OCI-LY7 (cell line): ENCODE data around the gene ASB10.

Experiments used
- EZH2phosphoT487 ChIP-seq: fragments of 200-600 bp; sonication (generic); IDR thresholded peaks from 2 replicates; pipeline ENCODE4 v1.6.1; 2018; ENCODE audit warnings: low read depth, borderline replicate concordance, mild to moderate bottlenecking, mixed run types, antibody characterized with exemption, low read length, moderate library complexity, mixed read lengths
- TF ChIP-seq, protein P1 (sequence below): fragments of 200-600 bp; sonication (generic); conservative IDR thresholded peaks from 2 replicates; pipeline ENCODE4 v1.5.1; 2014; ENCODE audit warnings: mild to moderate bottlenecking, antibody characterized with exemption, low read length, moderate library complexity, mixed read lengths

DNA sequence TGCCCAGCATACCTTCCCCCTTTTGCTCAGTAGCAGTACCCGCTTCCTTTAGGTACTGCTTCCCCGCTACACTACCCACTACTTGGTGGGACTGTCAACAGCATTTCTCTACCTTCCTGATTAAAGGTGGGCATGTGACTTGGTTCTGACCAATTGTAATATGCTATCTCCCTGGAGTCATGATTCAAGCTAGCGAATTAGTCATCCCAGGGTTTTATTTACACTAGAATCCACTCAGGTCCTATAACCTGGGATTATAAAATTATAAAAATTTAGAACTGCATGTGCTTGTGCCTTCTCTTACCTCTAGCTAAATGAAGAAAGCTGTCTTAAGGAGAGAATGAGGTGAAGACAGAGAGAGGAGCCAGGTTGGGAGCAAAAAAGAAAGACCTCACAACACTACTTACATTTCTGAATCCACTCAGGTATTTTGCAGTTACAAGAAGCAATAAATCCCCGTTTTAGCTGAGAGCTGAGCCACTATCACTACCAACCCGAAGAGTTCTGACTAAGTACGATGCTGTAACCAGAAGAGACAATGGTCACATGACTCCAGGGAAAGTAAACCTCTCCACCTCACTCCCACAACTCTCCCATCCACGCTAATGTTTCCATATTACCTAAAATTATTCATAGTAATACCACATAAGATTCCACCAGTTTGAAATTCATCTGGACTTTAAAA is 29.3 kb downstream of the ASB10 start:
- TF ChIP-seq, protein P1, sequence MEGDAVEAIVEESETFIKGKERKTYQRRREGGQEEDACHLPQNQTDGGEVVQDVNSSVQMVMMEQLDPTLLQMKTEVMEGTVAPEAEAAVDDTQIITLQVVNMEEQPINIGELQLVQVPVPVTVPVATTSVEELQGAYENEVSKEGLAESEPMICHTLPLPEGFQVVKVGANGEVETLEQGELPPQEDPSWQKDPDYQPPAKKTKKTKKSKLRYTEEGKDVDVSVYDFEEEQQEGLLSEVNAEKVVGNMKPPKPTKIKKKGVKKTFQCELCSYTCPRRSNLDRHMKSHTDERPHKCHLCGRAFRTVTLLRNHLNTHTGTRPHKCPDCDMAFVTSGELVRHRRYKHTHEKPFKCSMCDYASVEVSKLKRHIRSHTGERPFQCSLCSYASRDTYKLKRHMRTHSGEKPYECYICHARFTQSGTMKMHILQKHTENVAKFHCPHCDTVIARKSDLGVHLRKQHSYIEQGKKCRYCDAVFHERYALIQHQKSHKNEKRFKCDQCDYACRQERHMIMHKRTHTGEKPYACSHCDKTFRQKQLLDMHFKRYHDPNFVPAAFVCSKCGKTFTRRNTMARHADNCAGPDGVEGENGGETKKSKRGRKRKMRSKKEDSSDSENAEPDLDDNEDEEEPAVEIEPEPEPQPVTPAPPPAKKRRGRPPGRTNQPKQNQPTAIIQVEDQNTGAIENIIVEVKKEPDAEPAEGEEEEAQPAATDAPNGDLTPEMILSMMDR: no peak
- TF ChIP-seq EZH2phosphoT487: no peak
